ENCODE results near the gene S1PR5.
"Not testable (repeated sequence)": the region's sequence is repeated elsewhere in the genome, so short reads cannot be mapped to it uniquely, and the experiment has no call there.

The S1PR5 gene, protein sequence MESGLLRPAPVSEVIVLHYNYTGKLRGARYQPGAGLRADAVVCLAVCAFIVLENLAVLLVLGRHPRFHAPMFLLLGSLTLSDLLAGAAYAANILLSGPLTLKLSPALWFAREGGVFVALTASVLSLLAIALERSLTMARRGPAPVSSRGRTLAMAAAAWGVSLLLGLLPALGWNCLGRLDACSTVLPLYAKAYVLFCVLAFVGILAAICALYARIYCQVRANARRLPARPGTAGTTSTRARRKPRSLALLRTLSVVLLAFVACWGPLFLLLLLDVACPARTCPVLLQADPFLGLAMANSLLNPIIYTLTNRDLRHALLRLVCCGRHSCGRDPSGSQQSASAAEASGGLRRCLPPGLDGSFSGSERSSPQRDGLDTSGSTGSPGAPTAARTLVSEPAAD

DNA sequence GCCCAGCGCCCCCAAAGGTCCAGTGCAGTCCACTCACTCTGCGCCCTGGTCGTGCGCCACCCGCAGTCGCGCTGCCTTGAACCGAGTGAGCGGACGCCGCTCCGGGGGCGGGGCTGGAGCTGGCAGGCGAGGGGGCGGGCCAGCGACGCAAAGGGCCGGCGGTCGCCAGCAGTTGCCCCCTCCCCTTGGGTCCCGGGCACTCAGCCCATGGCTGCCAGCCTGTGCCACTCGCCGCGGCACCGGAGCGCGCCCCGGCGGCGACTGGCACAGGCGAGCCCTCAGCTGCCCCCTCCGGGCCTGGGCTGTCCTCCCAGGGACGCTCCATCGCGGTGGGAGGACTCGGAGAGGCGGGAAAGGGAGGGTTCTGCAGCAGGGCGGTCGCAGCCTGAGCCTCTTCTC, at the start of gene S1PR5:
Gene S1PR5 (minus strand): TSS at position 87 of the 399 bp plus-strand sequence. CDS start 2,436 bp downstream, outside the sequence.
- peak; percentile 52 for DNase-seq

DNA sequence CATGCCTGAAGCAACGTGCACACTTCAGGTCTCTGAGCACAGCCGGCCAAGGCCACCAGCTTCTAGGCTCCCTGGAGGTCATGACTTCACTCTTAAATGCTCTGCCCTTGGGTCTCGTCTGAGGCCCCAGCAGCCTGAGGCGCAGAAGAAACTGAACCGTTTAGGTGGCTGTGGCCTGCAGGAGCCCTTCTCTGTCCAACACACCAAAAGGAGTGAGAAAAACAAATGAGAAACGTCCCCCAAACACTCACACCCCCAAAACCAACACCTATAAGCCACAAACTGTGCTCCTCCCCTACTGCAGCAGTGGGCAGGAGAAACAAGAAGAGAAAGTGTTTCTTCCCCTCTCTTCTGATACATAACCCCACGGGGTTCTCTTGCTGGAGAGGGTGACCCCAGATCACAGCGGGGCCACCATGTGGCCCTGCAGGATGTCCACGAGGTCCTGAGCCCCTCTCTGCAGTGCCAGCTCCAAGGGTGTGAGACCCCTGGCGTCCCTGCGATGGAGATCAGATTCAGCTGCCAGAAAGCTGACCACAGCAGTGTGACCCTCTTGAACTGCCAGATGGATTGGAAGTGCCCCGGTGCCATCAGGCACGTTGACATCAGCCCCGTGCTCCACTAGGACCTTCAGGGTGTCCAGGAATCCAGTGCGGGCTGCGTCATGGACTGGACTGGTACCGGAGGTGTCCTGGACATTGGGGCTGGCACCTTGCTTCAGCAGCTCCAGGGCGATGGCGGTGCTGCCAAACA, 49.6 kb upstream of the S1PR5 start:
- DNase-seq: no peak

DNA sequence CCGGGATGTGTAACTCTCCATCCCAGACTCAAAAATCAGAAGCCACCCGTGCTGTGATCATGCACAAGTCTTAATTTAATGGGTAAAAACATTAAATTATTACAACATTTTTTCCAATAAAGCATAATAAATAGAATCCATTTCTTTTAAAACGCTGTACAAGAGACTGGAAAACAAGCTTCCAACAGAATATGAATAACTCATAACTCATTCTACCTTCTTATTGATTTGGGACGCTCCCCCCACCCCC, 49.1 kb upstream of the S1PR5 start:
- no peak for DNase-seq

DNA sequence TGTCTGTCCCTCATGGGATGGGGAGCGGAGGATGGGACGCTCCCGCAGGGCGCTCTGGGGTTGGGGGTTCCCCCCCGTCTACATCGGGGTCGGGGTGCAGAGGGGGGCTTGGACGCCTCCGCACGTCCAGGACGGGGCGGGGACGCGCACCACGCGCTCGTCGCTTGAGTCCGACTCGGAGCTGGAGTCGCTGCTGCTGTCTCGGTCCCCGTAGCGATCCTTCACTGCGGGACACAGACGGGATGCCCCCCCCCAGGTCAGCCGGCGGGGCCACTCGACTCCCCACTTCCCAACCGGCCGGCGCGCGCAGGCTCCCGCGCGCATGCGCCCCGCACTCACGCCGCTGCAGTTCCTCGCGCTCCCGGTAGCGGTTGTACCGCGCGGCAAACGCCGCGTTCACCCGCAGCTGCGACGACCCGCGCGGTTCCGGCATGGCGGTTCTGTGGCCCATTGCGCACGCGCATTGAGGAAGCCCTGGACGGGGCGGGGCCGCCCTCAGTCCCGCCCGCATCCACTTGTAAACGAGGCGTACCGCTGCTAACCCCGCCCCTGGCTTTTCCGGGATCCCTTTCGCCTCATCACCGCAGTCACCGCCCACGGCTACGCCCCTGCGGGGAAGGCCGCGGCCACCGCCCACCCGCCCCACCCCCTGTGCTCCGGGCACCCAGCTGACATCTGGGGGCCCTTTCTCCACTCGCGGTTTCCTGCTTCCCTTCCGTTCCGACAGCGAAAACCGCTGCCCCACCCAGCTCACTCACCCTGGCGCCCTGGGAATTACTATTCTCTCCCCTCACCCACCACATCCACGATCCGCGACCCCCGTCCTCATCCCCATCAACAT, 48.5 kb upstream of the S1PR5 start, which contains the start of gene KRI1:
Gene KRI1 (minus strand): TSS at position 444 of the 841 bp plus-strand sequence. CDS start 11 bp downstream, at position 433.
- DNase-seq: peak; percentile 97

DNA sequence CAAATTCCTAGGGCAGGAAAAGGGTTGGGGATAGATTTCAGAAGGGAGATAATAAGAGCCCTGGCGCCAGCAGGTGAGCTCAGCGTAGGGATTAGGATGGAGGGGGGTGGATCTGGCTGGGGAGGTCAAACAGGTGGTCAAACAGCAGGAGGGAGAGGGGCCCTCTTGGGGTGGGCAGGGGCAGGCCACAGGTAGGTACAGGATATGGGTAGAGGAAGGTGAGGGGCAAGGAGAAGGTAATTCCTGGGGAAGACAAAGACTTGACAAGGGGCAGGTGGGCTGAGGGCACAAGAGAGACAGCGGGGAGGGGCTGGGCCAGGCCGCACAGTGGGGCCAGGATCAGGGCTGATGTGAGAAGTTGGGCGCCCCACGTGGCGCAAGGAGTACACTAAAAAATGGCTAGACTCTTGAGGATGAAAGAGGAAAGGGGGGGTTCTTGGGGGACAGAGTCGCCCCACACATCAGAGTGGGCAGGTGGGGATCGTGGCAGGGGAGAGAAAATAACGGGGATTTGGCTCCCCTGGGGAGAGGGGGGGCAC, 47.9 kb upstream of the S1PR5 start:
- peak; percentile 54 for DNase-seq

DNA sequence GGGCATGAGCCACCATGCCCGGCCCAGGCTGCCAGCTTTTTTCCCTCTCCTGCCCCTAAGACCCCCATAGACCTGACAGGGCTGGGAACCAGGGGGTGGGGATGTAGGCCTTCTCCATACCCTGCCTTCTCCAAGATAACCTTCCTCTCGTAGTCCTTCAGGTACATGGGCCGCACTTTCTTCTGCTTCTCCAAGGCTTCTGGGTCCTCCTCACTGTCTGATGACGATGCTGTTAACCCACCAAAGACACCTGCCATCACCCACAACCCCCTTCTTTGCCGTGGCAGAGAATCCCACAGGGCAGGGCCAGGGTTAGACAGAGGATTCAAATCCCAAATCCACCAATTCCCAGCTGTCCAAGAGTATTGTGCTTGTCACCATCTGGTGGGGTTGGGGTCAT, 45.4 kb upstream of the S1PR5 start:
- DNase-seq: no peak

DNA sequence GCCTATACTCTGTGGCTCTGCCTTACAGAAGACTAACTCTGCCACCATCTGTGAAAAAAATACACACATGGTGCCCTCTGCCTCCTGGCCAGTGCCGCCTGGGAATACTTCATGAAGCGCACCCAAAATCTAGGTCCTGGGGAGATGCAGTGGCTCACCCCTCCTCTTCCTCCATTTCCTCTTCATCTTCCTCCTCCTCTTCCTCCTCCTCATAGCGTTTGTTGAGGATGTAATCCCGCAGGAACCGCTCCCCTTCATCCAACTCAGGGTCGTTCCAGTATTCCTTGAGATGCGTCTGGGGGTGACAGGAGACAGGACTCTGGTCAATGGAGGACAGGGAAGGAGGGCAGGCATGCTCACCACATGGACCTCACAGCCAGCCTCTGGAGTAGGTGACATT, 42.9 kb upstream of the S1PR5 start:
- no peak for DNase-seq

DNA sequence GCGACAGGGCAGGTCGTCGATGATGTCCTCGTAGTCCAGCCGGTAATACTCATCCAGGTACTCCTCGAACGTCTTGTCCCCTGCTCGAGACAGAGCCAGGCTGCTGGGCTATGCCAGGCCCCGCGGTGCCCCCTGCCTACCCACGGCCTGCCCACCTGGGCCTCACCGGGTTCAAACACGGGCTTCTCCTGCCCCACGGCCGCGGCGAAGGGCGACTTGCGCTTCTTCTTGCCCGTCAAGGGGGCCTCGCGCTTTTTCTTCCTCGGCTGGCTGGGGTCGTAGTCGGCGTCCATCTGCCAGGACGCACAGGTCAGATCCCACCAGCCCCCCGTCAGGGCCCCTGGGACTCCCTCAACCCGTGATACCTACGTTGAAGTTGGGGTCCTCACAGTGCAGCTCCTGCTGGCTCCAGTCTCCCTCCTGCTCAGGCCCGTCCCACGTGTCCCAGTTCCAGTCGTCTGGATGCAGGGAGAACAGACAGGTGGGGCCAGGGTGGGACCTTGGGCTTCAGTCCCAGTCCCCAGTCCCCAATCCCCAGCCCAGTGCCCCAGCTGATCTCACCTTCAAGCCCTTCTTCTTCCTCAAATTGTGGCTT, 40.5 kb upstream of the S1PR5 start:
- DNase-seq: no peak

DNA sequence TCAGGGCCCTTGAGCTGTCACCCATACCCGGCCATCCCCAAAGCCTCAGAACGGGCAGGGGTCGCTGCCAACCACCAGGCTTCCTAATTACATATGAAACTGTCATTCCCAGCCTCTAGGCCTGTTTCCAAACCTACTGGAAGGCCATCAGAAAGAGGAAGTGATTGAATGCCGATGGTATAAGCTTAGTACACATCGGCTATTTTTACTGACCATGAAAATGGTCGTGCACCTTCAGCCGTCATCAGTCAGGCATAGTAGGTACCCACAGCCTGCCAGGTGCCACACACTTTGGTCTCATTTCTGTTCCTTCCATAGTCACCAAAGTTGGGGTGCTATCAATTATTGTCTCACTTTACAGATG, 38.3 kb upstream of the S1PR5 start:
- DNase-seq: no peak

DNA sequence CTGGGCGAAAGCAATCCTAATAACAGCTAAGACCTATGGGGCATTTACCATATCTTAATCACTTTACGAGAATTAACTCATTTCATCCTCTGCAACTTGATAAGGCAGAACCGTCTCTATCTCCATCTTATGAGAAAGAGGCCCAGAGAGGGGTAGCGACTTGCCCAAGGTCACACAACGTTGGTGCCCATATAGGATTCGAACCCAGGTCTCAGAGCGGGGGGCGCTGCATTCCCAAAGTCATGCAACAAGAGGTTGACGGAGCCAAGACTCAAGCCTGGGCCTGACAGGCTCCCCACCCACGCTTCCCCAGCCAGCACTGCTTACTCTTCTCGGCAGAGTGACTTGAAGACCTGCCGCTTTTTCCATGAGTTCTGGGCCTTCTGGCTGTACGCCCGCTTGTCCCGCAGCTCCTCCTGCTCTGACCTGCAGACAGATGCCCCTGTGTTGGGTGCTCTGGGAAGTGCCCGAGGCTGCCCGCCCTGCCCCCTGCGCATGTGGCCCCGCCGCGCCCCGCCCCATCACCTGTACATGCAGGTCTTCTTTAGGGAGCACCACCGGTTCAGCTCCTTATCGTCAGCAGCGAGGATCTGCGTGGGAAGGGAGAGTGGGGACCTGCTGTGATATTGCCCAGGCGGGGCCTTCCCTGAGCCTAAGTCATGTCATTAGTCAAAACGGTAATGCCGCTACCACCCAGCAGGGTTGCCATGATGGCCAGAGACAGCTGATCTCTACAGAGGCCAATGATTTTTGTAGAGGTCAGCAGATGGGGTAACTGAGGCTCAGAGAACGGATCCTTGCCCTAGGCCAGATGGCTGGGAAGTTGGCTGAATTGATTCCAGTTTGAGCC, 37.7 kb upstream of the S1PR5 start:
- DNase-seq: no peak

DNA sequence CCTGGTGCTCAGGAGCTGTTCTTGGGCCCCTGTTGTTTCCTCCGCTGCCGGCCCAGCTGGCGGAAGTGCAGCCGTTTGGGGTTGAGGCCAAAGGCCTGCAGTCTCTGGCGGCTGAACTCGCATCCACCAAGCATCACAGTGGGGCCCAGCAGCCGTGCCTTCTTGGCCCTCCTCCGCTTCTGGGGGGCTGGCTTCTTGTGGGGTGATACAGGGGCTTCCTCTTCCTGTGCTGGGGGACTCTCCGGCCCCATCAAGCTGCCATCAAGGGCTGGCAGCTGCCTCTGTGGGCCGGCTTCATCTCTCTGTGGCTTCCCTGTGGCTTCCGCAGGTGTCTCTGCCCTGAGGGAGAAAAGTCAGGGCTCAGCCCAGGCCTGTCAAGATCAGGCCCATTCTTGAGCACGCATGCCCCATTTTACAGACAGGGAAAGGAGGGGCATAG, 36.7 kb upstream of the S1PR5 start:
- no peak for DNase-seq

DNA sequence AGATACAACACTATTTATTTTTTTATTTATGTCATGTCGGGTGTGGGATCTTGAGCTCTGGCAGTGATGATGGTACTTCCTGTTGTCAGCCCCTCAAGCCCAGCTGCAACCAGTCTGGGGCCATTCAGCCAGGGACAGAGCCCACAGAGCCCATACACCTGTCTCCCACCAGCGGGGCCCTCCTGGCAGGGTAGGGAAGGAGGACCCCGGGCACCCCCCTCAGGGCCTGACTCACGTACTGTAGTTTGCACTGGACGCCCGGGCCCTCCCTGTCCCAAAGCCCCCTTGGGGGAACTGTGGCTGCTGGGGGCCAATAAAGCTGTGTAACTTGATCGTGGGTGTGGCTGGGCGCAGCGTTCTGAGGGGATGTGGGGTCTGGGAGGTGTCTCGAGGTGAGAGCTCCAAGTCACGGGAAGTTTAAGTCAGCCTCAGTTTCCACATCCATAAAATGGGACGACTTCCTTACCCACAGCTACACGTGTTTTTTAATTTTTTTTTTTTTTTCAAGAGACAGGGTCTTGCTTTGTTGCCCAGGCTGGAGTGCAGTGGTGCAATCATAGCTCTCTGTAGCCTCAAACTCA, 35.9 kb upstream of the S1PR5 start:
- DNase-seq: no peak

DNA sequence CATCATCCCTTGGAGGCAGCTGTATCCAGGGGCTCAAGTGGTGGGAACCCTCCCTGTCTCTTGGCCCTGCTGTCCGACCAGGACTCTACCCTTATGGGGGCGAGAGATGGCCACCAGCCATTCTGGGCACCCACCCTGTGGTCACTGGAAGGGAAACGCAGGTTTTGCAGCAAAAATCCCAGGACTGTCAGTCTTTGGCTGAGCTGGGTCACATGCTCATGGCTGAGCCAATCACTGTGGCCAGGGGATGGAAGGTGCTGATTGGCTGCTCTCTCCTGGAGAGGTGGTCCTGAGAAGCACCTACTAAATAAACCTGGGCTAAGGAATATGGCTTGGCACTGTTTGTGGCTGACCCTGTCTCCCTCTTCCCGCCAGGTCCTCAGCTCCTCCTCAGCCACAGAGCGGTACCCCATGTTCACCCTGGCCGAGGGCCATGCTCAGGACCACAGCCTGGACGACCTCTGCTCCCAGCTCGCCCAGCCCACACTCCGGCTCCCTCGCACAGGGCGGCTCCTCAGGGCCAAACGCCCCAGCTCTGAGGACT, 35.3 kb upstream of the S1PR5 start:
- peak; percentile 13 for DNase-seq

DNA sequence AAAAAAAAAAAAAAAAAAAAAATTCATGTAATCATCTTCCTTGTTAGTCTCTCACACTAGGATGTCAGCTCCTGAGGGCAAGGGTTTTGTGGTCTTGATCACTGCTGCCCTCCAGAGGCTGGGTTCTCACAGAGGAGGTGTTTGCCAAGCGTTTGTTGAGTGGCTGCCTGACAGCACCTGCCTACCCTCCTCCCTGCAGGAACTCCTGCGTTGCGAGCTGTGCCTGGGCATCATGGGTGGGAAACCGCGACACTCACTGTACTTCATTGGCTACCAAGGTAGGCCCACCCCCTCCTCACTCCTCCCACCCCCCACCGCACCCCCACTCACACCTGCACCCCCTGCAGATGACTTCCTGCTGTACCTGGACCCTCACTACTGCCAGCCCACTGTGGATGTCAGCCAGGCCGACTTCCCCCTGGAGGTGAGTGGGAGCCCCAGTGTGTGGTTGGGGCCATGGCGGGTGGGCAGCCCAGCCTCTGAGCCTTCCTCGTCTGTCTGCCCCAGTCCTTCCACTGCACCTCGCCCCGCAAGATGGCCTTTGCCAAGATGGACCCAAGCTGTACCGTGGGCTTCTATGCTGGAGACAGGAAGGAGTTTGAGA, 34.6 kb upstream of the S1PR5 start:
- DNase-seq: no peak

DNA sequence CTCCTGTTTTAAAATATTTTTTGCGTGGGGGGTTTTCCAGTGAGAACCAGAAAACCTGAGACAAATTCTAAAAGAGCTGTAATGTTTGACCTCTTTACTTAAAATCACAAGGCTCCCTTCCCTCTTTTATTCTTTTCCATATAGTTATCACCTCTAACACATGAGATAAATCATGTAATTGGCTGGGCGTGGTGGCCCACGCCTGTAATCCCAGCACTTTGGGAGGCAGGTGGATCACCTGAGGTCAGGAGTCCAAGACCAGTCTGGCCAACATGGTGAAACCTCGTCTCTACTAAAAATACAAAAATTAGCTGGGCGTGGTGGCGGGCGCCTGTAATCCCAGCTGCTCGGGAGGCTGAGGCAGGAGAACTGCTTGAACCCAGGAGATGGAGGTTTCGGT, 33.8 kb upstream of the S1PR5 start:
- not testable (repeated sequence) for DNase-seq

DNA sequence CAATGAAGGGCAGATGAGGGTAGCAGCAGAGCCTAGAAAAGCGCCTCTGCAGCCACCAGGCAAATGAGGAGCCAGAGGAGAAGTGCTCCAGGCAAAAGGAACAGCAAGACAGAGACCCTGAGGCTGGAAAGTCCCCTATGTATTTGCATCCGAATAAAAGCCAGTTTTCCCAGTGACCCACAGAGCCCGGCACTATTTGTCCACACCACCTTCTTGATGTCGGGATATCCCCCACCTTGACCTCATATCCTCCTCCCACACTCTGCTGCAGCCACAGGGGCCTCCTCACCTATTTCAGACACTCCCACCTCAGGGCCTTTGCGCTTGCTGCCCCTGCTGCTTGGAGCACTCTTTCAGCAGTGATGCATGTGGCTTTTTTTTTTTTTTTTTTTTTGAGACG, 33.1 kb upstream of the S1PR5 start:
- no peak for DNase-seq

DNA sequence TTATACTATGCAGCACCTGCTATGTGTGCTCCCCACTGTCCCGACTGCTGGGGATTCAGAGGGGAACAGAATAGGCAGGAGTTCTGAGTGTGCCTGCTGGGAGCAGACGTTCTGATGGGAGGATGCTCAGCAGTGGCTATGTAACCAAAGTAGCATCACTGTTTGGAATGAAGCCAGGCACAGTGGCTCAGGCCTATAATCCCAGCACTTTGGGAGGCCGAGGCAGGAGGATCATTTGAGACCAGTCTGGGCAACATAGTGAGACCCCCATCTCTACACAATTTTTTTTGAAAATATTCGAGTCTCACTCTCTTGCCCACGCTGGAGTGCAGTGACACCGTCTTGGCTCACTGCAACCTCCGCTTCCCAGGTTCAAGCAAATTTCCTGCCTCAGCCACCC, 32.5 kb upstream of the S1PR5 start:
- DNase-seq: no peak

DNA sequence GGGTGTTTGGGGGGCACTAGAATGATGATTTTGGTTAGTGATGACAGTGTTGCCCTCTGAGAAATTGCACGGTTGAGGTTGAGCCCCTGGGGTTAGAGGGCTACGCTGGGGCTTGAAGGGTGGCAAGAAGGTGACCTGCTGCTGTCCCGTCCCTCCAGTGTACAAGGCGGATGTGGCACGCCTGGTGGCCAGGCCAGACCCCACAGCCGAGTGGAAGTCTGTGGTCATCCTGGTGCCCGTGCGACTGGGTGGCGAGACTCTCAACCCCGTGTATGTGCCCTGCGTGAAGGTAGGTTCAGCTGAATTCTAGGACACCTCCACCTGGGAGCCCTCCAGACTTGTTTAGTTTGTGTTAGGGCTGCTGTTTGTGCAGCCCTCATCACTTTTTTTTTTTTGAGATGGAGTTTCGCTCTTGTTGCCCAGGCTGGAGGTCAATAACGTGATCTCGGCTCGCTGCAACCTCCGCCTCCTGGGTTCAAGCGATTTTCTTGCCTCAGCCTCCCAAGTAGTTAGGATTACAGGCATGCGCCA, 31.6 kb upstream of the S1PR5 start:
- no peak for DNase-seq

DNA sequence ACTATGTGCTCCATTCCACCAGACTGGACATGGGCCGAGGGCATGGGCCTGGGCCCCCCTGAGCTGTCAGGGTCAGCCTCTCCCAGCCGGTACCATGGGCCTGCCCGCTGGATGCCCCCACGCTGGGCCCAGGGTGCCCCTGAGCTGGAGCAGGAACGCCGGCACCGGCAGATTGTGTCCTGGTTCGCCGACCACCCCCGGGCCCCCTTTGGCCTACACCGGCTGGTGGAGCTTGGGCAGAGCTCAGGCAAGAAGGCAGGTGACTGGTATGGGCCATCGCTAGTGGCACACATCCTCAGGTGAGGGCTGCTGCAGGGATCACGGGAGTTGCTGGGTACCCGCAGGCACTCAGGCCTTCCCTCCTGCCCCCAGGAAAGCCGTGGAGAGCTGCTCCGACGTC, 29.6 kb upstream of the S1PR5 start:
- no peak for DNase-seq

DNA sequence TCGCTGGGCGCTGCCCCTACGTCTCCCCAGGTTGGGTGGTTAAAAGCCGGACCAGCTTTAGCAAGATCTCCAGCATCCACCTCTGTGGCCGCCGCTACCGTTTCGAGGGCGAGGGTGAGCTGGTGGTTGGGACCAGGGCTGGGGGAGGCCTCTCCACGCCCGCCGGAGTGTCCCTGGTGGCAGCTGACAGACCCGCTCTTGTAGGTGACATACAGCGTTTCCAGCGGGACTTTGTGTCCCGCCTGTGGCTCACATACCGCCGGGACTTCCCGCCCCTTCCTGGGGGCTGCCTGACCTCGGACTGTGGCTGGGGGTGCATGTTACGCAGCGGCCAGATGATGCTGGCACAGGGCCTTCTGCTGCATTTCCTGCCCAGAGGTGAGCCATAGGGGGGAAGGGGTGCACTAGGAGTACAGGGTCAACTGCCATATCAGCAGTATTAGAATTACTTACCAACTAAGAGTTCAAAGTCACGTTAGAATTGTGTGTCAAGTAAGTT, 27.6 kb upstream of the S1PR5 start:
- no peak for DNase-seq

All from NCI-H510A treated with DMSO at 0.1 percent for 48 hours (cell line).